GM12865 (cell line): ENCODE data around the gene PDE9A.

Experiments used
- DNase-seq: peaks from one replicate; pipeline ENCODE4 v3.0.0; 2010; ENCODE audit warnings: low read depth
- H3K4me3 ChIP-seq: 2 replicates; pipeline ENCODE4 v1.5.1; 2011; ENCODE audit warnings: mild to moderate bottlenecking, low read depth, low read length, control low read depth
- CTCF ChIP-seq: IDR thresholded peaks from 2 replicates; pipeline ENCODE4 v1.5.1; 2011; ENCODE audit warnings: low read length, control low read depth, low read depth, inconsistent platforms; ENCODE audit not compliant: insufficient read depth; ENCODE audit errors: missing control alignments

The PDE9A gene

GRCh38 chr21:42784276-42784675 is 130.9 kb downstream of the PDE9A start:
- no peak for TF ChIP-seq CTCF
- DNase-seq = no peak
- no peak overlapping the region for H3K4me3 ChIP-seq

- DNase-seq = no peak
- H3K4me3 ChIP-seq = no peak overlapping the region
- TF ChIP-seq CTCF = no peak
Observed at GRCh38 chr21:42784896-42785451, 131.6 kb downstream of the PDE9A start.

GRCh38 chr21:42785666-42786427 is 132.4 kb downstream of the PDE9A start:
- TF ChIP-seq CTCF = no peak
- H3K4me3 ChIP-seq = no peak overlapping the region
- no peak for DNase-seq

GRCh38 chr21:42786884-42787283 is 133.5 kb downstream of the PDE9A start:
- TF ChIP-seq CTCF = no peak
- H3K4me3 ChIP-seq = no peak overlapping the region
- no peak for DNase-seq

- no peak for DNase-seq
- no peak for TF ChIP-seq CTCF
- H3K4me3 ChIP-seq = no peak overlapping the region
Observed at GRCh38 chr21:42787613-42788012, 134.2 kb downstream of the PDE9A start.

- H3K4me3 ChIP-seq = no peak overlapping the region
- no peak for TF ChIP-seq CTCF
- DNase-seq = no peak
Observed at GRCh38 chr21:42790520-42791065, 137.2 kb downstream of the PDE9A start.
